Mesothelial cell of epicardium (in vitro differentiated cells): ENCODE measurements around the gene CRTC1. TPM values are rescaled to one million over a fixed set of nuclear protein-coding genes. Genes with fewer than 3 reads are reported as not detected.

Source experiments
- DNase-seq, 2 experiments: peaks; one replicate each; pipeline ENCODE4 v3.0.0; 2021; ENCODE audit warnings: low spot score in 2 of 2; ENCODE audit not compliant: unreplicated experiment in 2 of 2
- H3K27ac Mint-ChIP-seq: 2 replicates; pipeline ENCODE4 v1.8.0; 2021; ENCODE audit warnings: mixed read lengths
- H3K27me3 Mint-ChIP-seq: 2 replicates; pipeline ENCODE4 v1.8.0; 2021; ENCODE audit warnings: low read depth, mixed read lengths
- H3K36me3 Mint-ChIP-seq: 2 replicates; pipeline ENCODE4 v1.8.0; 2021; ENCODE audit warnings: mixed read lengths
- H3K4me1 Mint-ChIP-seq: 2 replicates; pipeline ENCODE4 v1.8.0; 2021; ENCODE audit warnings: mixed read lengths
- H3K4me3 Mint-ChIP-seq: 2 replicates; pipeline ENCODE4 v1.8.0; 2021; ENCODE audit warnings: mild to moderate bottlenecking, moderate library complexity, mixed read lengths
- H3K9me3 Mint-ChIP-seq: 2 replicates; pipeline ENCODE4 v1.8.0; 2021; ENCODE audit warnings: mixed read lengths
- CTCF ChIP-seq: fragments of 200-600 bp; sonication (generic); IDR thresholded peaks from one replicate; pipeline ENCODE4 v1.5.0; 2021; ENCODE audit warnings: antibody characterized with exemption; ENCODE audit not compliant: unreplicated experiment
- total RNA-seq: library from RNA; stranded (reverse); gene quantifications from 3 replicates; pipeline ENCODE4 v1.2.1, GENCODE V29; 2021

The CRTC1 gene
- total RNA-seq, 1 donor from 2014 or later: 31.9 TPM

DNA sequence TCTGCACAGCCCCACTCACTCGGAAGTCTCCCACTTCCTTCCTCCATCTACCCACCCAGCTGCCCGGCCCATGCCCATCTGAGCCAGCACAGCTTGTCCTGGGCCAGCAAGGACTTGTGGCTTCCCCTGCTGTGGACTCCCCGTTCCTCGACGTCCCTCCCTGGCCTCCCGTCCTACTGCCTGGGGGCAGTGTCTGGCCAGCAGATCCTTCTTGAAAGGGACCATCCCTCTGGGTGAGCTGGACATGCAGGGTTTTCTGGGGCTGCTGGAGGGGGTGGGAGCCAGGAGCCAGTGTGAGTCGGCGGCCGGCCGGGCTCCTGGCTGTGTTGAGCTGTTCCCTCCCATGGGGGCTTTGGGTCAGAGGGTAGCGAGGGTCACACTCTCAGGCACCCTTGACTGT is 26.7 kb downstream of the CRTC1 start:
- Mint-ChIP-seq H3K9me3 (peaks cover 7% of the 10 kb centered on the region), H3K27me3 (no peaks in the 10 kb centered on the region), H3K4me3 (no peak overlapping the region), H3K36me3 (no peaks in the 10 kb centered on the region), H3K4me1 (peaks cover 7% of the 10 kb centered on the region), H3K27ac (no peak overlapping the region)
- DNase-seq: no peak
- no peak for TF ChIP-seq CTCF

GRCh38 chr19:18710996-18711751 is 27.7 kb downstream of the CRTC1 start:
- no peaks in the 10 kb centered on the region for H3K36me3 Mint-ChIP-seq
- DNase-seq: no peak
- peaks cover 7% of the 10 kb centered on the region for H3K9me3 Mint-ChIP-seq
- no peak overlapping the region for H3K4me3 Mint-ChIP-seq
- H3K4me1 Mint-ChIP-seq: peaks cover 7% of the 10 kb centered on the region
- no peaks in the 10 kb centered on the region for H3K27me3 Mint-ChIP-seq
- H3K27ac Mint-ChIP-seq: no peak overlapping the region
- no peak for TF ChIP-seq CTCF

GRCh38 chr19:18711893-18712292 is 28.4 kb downstream of the CRTC1 start:
- TF ChIP-seq CTCF: no peak
- Mint-ChIP-seq H3K27me3 (no peaks in the 10 kb centered on the region), H3K27ac (no peak overlapping the region), H3K36me3 (no peaks in the 10 kb centered on the region), H3K4me3 (no peak overlapping the region), H3K9me3 (peaks cover 6% of the 10 kb centered on the region), H3K4me1 (peaks cover 7% of the 10 kb centered on the region)
- DNase-seq: no peak

DNA sequence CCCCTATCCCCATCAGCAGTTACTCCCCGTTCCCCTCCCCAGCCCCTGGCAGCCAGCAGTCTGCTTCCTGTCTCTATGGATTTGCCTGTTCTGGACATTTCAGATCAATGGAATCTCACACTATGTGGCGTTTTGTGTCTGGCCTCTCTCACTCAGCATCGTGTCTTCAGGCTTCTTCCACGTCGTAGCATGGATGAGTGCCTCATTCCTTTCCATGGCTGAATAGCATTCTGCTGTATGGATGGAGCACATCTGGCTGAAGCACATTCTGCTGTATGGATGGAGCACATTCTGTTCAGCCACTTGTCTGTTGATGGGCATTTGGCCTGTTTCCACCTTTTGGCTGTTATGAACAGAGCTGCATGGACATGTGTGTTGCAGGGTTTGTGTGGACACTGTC is 29.5 kb downstream of the CRTC1 start:
- no peak for DNase-seq

DNA sequence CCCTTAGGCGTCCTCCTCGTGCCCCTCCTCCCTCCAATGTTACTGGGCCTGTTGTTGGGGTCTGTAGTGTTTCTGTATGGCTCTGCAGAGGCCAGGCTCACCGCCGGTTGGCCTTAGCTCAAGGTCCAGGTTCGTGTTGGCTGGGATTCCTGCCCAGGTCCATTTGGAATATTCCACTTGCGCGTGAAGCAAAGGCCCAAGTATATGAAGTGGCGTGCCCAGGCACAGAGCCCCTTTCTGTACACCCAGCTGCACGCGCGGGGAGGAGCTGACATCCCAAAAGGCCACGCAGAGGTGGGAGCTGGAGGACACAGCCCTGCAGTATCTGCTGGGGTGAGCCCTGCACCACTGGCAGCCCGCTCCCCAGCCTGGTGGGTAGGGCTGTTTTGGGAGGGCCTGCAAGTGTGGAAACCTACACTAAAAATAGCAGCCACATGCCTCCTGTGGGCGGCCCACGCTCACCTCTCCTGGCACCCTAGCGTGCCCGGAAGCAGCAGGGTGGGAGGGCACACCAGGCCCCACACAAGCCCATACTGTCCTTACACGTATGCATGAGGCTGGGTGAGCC is 30.2 kb downstream of the CRTC1 start:
- no peak for DNase-seq
- no peaks in the 10 kb centered on the region for H3K36me3 Mint-ChIP-seq
- H3K27me3 Mint-ChIP-seq: no peaks in the 10 kb centered on the region
- no peaks in the 10 kb centered on the region for H3K9me3 Mint-ChIP-seq
- no peak for TF ChIP-seq CTCF
- peak overlapping the region; percentile 50 for H3K27ac Mint-ChIP-seq
- no peak overlapping the region for H3K4me3 Mint-ChIP-seq
- peaks cover 7% of the 10 kb centered on the region for H3K4me1 Mint-ChIP-seq

More for the DNA sequence above, 29.5 kb downstream of the CRTC1 start:
- TF ChIP-seq CTCF: no peak
- no peaks in the 10 kb centered on the region for H3K27me3 Mint-ChIP-seq
- H3K36me3 Mint-ChIP-seq: no peaks in the 10 kb centered on the region
- H3K27ac Mint-ChIP-seq: peak overlapping the region; percentile 50
- peaks cover 7% of the 10 kb centered on the region for H3K4me1 Mint-ChIP-seq
- no peaks in the 10 kb centered on the region for H3K9me3 Mint-ChIP-seq
- no peak overlapping the region for H3K4me3 Mint-ChIP-seq
